Neutrophil (primary cell): Measurements from ENCODE around the gene PCSK1.

Experiments
- H3K27ac ChIP-seq: fragments of 200-600 bp; sonication (generic); 2 replicates; pipeline ENCODE4 v1.5.1; 2016; ENCODE audit warnings: mild to moderate bottlenecking, moderate library complexity
- H3K27me3 ChIP-seq: fragments of 200-600 bp; sonication (generic); 2 replicates; pipeline ENCODE4 v1.6.0; 2016; ENCODE audit warnings: mild to moderate bottlenecking
- H3K36me3 ChIP-seq: fragments of 200-600 bp; sonication (generic); 2 replicates; pipeline ENCODE4 v1.5.1; 2017
- H3K4me1 ChIP-seq, 2 experiments: fragments of 200-600 bp in 1 of 2; sonication (generic) in 1 of 2; 1 replicate in 1 of 2; 2 replicates in 1 of 2; pipeline versions ENCODE4 v1.5.1 to v1.6.1; 2013 to 2016; ENCODE audit warnings: low read depth in 1 of 2, low read length in 1 of 2, mild to moderate bottlenecking in 1 of 2, moderate library complexity in 1 of 2; ENCODE audit not compliant: control insufficient read depth in 1 of 2, insufficient read depth in 1 of 2
- H3K4me3 ChIP-seq, 2 experiments: fragments of 200-600 bp in 1 of 2; sonication (generic) in 1 of 2; 1 replicate in 1 of 2; 2 replicates in 1 of 2; pipeline ENCODE4 v1.5.1; 2013 to 2016; ENCODE audit warnings: low read depth in 1 of 2, low read length in 1 of 2, mild to moderate bottlenecking in 1 of 2, moderate library complexity in 1 of 2
- H3K9me3 ChIP-seq: fragments of 200-600 bp; sonication (generic); 2 replicates; pipeline ENCODE4 v1.5.1; 2016
- CTCF ChIP-seq: fragments of 200-600 bp; sonication (generic); IDR thresholded peaks from 2 replicates; pipeline ENCODE4 v1.5.1; 2016; ENCODE audit warnings: antibody characterized with exemption

Gene PCSK1

GRCh38 chr5:96440185-96440538 lies 7.1 kb upstream of the PCSK1 start:
- no peak for TF ChIP-seq CTCF

GRCh38 chr5:96439477-96440184 lies 6.6 kb upstream of the PCSK1 start:
- Histone ChIP-seq H3K4me1 (no peaks in the 10 kb centered on the region), H3K36me3 (no peaks in the 10 kb centered on the region), H3K27ac (no peak overlapping the region), H3K9me3 (no peaks in the 10 kb centered on the region), H3K27me3 (peaks cover 93% of the 10 kb centered on the region), H3K4me3 (no peak overlapping the region)
- no peak for TF ChIP-seq CTCF

More at GRCh38 chr5:96440185-96440538, 7.1 kb upstream of the PCSK1 start:
- Histone ChIP-seq H3K4me3 (no peak overlapping the region), H3K4me1 (no peaks in the 10 kb centered on the region), H3K9me3 (no peaks in the 10 kb centered on the region), H3K27ac (no peak overlapping the region), H3K36me3 (no peaks in the 10 kb centered on the region), H3K27me3 (peaks cover 93% of the 10 kb centered on the region)

GRCh38 chr5:96434201-96434645 lies 1.2 kb upstream of the PCSK1 start:
- peaks cover 100% of the 10 kb centered on the region for H3K27me3 ChIP-seq

GRCh38 chr5:96432216-96433065 lies 607 bp downstream of the PCSK1 start:
- Histone ChIP-seq H3K9me3 (no peaks in the 10 kb centered on the region), H3K27me3 (peaks cover 99% of the 10 kb centered on the region), H3K4me3 (no peak overlapping the region)

More at GRCh38 chr5:96434201-96434645, 1.2 kb upstream of the PCSK1 start:
- no peak for TF ChIP-seq CTCF
- no peaks in the 10 kb centered on the region for H3K9me3 ChIP-seq
- no peaks in the 10 kb centered on the region for H3K4me1 ChIP-seq
- no peaks in the 10 kb centered on the region for H3K36me3 ChIP-seq
- H3K4me3 ChIP-seq: no peak overlapping the region
- no peak overlapping the region for H3K27ac ChIP-seq

More at GRCh38 chr5:96432216-96433065, 607 bp downstream of the PCSK1 start:
- H3K27ac ChIP-seq: no peak overlapping the region
- no peaks in the 10 kb centered on the region for H3K4me1 ChIP-seq
- no peaks in the 10 kb centered on the region for H3K36me3 ChIP-seq
- TF ChIP-seq CTCF: no peak
